Activated CD8-positive, alpha-beta T cell treated with anti-CD3 and anti-CD28 coated beads for 36 hours (primary cell): ENCODE measurements around the gene DCHS2. TPM values are rescaled to one million over a fixed set of nuclear protein-coding genes. Genes with fewer than 3 reads are reported as not detected.
A peak's percentile ranks its signal among the peaks of the same experiment; 100 is the strongest.

Experiments used
- ATAC-seq: fragments of 200-7000 bp; cut with Tn5 transposase; one replicate; pipeline ENCODE4 v1.10.0; 2021; ENCODE audit warnings: mild to moderate bottlenecking, moderate library complexity
- CTCF ChIA-PET: fragments of 350-600 bp; sonication (Branson Sonifier 250); formaldehyde crosslinking; loops from one replicate; lab custom pipeline; 2021; ENCODE audit warnings: antibody characterized with exemption; lab: Charles Lee
- POLR2A ChIA-PET: fragments of 350-600 bp; sonication (Branson Sonifier 250); formaldehyde crosslinking; loops from one replicate; lab custom pipeline; 2021; ENCODE audit warnings: antibody characterized with exemption; lab: Charles Lee
- DNase-seq: peaks from one replicate; pipeline ENCODE4 v3.0.0-alpha.2; 2020
- H3K27ac Mint-ChIP-seq: one replicate; pipeline ENCODE4 v1.8.0; 2021; ENCODE audit warnings: mild to moderate bottlenecking, mixed read lengths
- H3K27me3 Mint-ChIP-seq: one replicate; pipeline ENCODE4 v1.8.0; 2021; ENCODE audit warnings: mixed read lengths
- H3K36me3 Mint-ChIP-seq: one replicate; pipeline ENCODE4 v1.8.0; 2021; ENCODE audit warnings: low read depth, mixed read lengths
- H3K4me1 Mint-ChIP-seq: one replicate; pipeline ENCODE4 v1.8.0; 2021; ENCODE audit warnings: low read depth, mixed read lengths
- H3K4me3 Mint-ChIP-seq: one replicate; pipeline ENCODE4 v1.8.0; 2021; ENCODE audit warnings: mild to moderate bottlenecking, moderate library complexity, mixed read lengths
- H3K9me3 Mint-ChIP-seq: one replicate; pipeline ENCODE4 v1.8.0; 2021; ENCODE audit warnings: mixed read lengths
- intact Hi-C: fragments of 100-400 bp; cut with micrococcal nuclease; formaldehyde crosslinking; loops from one replicate; pipeline ENCODE4 v1.10.0; 2022
- total RNA-seq, 2 experiments: library from RNA; stranded (reverse); gene quantifications; one replicate each; pipeline ENCODE4 v1.2.3, GENCODE V29; 2021
- TF ChIP-seq, protein P1 (sequence below): fragments of 200-600 bp; IDR thresholded peaks from one replicate; pipeline ENCODE4 v1.8.0; 2022; ENCODE audit warnings: antibody characterized with exemption, mild to moderate bottlenecking

DCHS2 gene
- total RNA-seq, 2 experiments from 2014 or later = not detected

GRCh38 chr4:154424810-154425484, 66.7 kb downstream of the DCHS2 start:
- H3K27me3 Mint-ChIP-seq = peaks cover 27% of the 10 kb centered on the region
- ChIA-PET CTCF (interaction anchor here (0.9 to 1.3 kb wide), 2 partner anchors 8 to 10 kb away, joined by 3 read pairs; no protein-coding TSS in a partner anchor), POLR2A (no interaction called here)
- TF ChIP-seq, protein P1, sequence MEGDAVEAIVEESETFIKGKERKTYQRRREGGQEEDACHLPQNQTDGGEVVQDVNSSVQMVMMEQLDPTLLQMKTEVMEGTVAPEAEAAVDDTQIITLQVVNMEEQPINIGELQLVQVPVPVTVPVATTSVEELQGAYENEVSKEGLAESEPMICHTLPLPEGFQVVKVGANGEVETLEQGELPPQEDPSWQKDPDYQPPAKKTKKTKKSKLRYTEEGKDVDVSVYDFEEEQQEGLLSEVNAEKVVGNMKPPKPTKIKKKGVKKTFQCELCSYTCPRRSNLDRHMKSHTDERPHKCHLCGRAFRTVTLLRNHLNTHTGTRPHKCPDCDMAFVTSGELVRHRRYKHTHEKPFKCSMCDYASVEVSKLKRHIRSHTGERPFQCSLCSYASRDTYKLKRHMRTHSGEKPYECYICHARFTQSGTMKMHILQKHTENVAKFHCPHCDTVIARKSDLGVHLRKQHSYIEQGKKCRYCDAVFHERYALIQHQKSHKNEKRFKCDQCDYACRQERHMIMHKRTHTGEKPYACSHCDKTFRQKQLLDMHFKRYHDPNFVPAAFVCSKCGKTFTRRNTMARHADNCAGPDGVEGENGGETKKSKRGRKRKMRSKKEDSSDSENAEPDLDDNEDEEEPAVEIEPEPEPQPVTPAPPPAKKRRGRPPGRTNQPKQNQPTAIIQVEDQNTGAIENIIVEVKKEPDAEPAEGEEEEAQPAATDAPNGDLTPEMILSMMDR = no peak
- intact Hi-C loops = no loop called here
- DNase-seq (no peak), ATAC-seq (no peak)
- no peaks in the 10 kb centered on the region for H3K36me3 Mint-ChIP-seq
- no peak overlapping the region for H3K27ac Mint-ChIP-seq
- no peaks in the 10 kb centered on the region for H3K4me1 Mint-ChIP-seq
- no peaks in the 10 kb centered on the region for H3K9me3 Mint-ChIP-seq
- no peak overlapping the region for H3K4me3 Mint-ChIP-seq

DNA sequence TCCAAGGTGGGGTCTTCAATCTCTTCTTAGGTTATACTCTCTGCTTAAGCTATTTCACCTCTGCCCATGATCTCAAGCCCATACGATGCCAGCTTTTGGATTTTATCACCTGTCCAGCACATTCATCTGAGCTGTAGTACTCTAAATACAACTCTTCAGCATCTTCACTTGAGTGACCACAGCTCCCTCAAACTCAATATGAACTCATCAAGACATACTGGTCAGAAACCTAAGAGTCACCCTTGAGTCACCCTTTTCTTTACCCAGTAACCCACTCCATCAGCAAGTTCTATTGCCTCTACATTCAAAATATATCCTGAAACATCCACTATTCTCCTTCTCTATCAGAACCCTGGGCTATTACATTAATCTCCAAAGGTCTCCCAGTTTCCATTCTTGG, 69.4 kb downstream of the DCHS2 start:
- ChIA-PET CTCF (no interaction called here), POLR2A (no interaction called here)
- Mint-ChIP-seq H3K36me3 (no peaks in the 10 kb centered on the region), H3K4me3 (no peak overlapping the region), H3K27me3 (peaks cover 33% of the 10 kb centered on the region), H3K27ac (no peak overlapping the region), H3K4me1 (no peaks in the 10 kb centered on the region), H3K9me3 (no peaks in the 10 kb centered on the region)
- intact Hi-C loops = no loop called here
- ATAC-seq (no peak), DNase-seq (no peak)
- TF ChIP-seq, protein P1 = no peak

GRCh38 chr4:154421618-154422017, 70.0 kb downstream of the DCHS2 start:
- CTCF ChIA-PET = no interaction called here
- intact Hi-C loops = no loop called here
- TF ChIP-seq, protein P1 = no peak
- Mint-ChIP-seq H3K27me3 (peaks cover 37% of the 10 kb centered on the region), H3K27ac (no peak overlapping the region), H3K4me3 (no peak overlapping the region), H3K9me3 (no peaks in the 10 kb centered on the region), H3K36me3 (no peaks in the 10 kb centered on the region), H3K4me1 (peaks cover 3% of the 10 kb centered on the region)
- DNase-seq = no peak
- POLR2A ChIA-PET = no interaction called here
- ATAC-seq = no peak

DNA sequence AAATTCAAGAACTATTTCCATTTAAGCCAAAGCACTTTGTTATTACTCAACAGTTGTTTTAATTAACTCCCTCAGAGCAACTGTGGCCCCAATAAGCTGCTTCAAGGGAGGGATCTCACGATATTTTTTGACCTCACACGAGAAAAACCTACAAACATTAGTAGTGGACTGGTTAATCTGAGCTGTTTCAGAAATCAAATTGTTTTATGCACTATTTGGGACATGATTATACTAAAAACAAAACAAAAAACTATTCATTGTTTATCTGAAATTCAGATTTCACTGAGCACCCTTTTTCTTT, 74.3 kb downstream of the DCHS2 start:
- Mint-ChIP-seq H3K9me3 (no peaks in the 10 kb centered on the region), H3K4me1 (peaks cover 11% of the 10 kb centered on the region), H3K27ac (no peak overlapping the region), H3K36me3 (no peaks in the 10 kb centered on the region), H3K27me3 (peaks cover 41% of the 10 kb centered on the region), H3K4me3 (no peak overlapping the region)
- ChIA-PET CTCF (interaction anchor here (0.8 to 0.9 kb wide), 2 partner anchors 8 to 594 kb away, joined by 3 read pairs; no protein-coding TSS in a partner anchor), POLR2A (no interaction called here)
- ATAC-seq = no peak
- intact Hi-C loops = no loop called here
- DNase-seq = no peak
- TF ChIP-seq, protein P1 = no peak

DNA sequence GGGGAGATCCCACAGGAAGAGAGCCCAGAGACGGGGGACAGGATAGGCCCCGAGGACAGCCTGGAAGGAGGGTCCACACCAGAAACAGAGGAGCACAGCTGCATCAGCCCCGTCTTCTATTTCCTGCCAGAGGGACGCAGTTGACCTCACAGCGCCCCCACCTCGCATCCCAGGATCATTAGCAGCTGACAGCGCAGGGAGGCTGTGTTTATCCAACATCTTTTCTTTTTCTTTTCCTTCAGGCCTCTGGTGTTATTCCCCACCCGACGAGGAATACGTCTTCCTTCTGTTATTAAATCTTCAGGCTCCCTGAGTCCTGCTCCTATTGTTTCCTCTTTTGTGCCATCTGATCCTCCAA, 75.4 kb downstream of the DCHS2 start:
- POLR2A ChIA-PET = no interaction called here
- CTCF ChIA-PET = interaction anchor here (1.0 kb wide), 1 partner anchor 11 kb away, joined by 3 read pairs; no protein-coding TSS in a partner anchor
- no peak for ATAC-seq

More for the DNA sequence above, 75.4 kb downstream of the DCHS2 start:
- H3K27me3 Mint-ChIP-seq = peaks cover 34% of the 10 kb centered on the region
- H3K27ac Mint-ChIP-seq = no peak overlapping the region
- no peak for DNase-seq
- peaks cover 11% of the 10 kb centered on the region for H3K4me1 Mint-ChIP-seq
- intact Hi-C loops = no loop called here
- peak overlapping the region; percentile 64 for H3K4me3 Mint-ChIP-seq
- TF ChIP-seq, protein P1 = no peak
- no peaks in the 10 kb centered on the region for H3K36me3 Mint-ChIP-seq
- no peaks in the 10 kb centered on the region for H3K9me3 Mint-ChIP-seq
